CD14-positive monocyte (primary cell): ENCODE data around the gene VCP. TPM values are rescaled to one million over a fixed set of nuclear protein-coding genes. Genes with fewer than 3 reads are reported as not detected.

ENCODE experiments used
- DNase-seq, 3 donors: peaks; one replicate each; pipeline ENCODE4 v3.0.0-alpha.2; 2011 to 2022
- H2AFZ ChIP-seq: 2 replicates; pipeline ENCODE4 v1.6.0; 2012; ENCODE audit warnings: mild to moderate bottlenecking, low read depth, low read length, inconsistent platforms; ENCODE audit not compliant: insufficient read depth, poor library complexity, severe bottlenecking
- H3K27ac ChIP-seq, 2 donors: 1 replicate in 1 of 2; 2 replicates in 1 of 2; pipeline ENCODE4 v1.5.1; 2012 to 2013; ENCODE audit warnings: low read length in 2 of 2, control low read depth in 1 of 2, inconsistent platforms in 1 of 2, low read depth in 1 of 2, mild to moderate bottlenecking in 1 of 2
- H3K27me3 ChIP-seq, 2 donors: one replicate each; pipeline versions ENCODE4 v1.6.0 to v1.6.1; 2011 to 2013; ENCODE audit warnings: low read length in 2 of 2; ENCODE audit not compliant: control insufficient read depth in 2 of 2, insufficient read depth in 2 of 2
- H3K36me3 ChIP-seq, 2 donors: replicated peaks in 1 of 2; 1 replicate in 1 of 2; 2 replicates in 1 of 2; pipeline versions ENCODE4 v1.5.1 to v1.6.1; 2012 to 2013; ENCODE audit warnings: low read length in 2 of 2, control low read depth in 1 of 2, inconsistent platforms in 1 of 2, mild to moderate bottlenecking in 1 of 2; ENCODE audit not compliant: insufficient read depth in 2 of 2, control insufficient read depth in 1 of 2
- H3K4me1 ChIP-seq, 2 donors: 1 replicate in 1 of 2; 2 replicates in 1 of 2; pipeline versions ENCODE4 v1.5.1 to v1.6.1; 2012 to 2013; ENCODE audit warnings: low read length in 2 of 2, control low read depth in 1 of 2, inconsistent platforms in 1 of 2, mild to moderate bottlenecking in 1 of 2, moderate library complexity in 1 of 2; ENCODE audit not compliant: insufficient read depth in 2 of 2, control insufficient read depth in 1 of 2
- H3K4me2 ChIP-seq: replicated peaks from 2 replicates; pipeline ENCODE3; 2012; ENCODE audit warnings: low read length, moderate library complexity, mild to moderate bottlenecking; ENCODE audit not compliant: poor library complexity, severe bottlenecking; ENCODE audit errors: extremely low read depth
- H3K4me3 ChIP-seq, 3 experiments: fragments of 200-600 bp in 1 of 3; sonication (generic) in 1 of 3; replicated peaks in 1 of 3; 1 replicate in 2 of 3; 2 replicates in 1 of 3; pipeline ENCODE4 v1.5.1; 2011 to 2013; ENCODE audit warnings: low read length in 3 of 3, mild to moderate bottlenecking in 3 of 3, control low read depth in 2 of 3, low read depth in 2 of 3, inconsistent platforms in 1 of 3, moderate library complexity in 1 of 3
- H3K79me2 ChIP-seq: 2 replicates; pipeline ENCODE4 v1.6.0; 2012; ENCODE audit warnings: mild to moderate bottlenecking, control low read depth, inconsistent platforms, low read length, moderate library complexity; ENCODE audit not compliant: insufficient read depth
- H3K9ac ChIP-seq: 2 replicates; pipeline ENCODE4 v1.6.0; 2017; ENCODE audit warnings: low read length, mild to moderate bottlenecking; ENCODE audit not compliant: insufficient read depth, poor library complexity, severe bottlenecking
- H3K9me3 ChIP-seq, 2 donors: replicated peaks in 1 of 2; 1 replicate in 1 of 2; 2 replicates in 1 of 2; pipeline versions ENCODE4 v1.5.1 to v1.6.1; 2012 to 2013; ENCODE audit warnings: low read length in 2 of 2, control low read depth in 1 of 2; ENCODE audit not compliant: control insufficient read depth in 1 of 2, insufficient read depth in 1 of 2
- H4K20me1 ChIP-seq: 2 replicates; pipeline ENCODE4 v1.6.0; 2012; ENCODE audit warnings: mild to moderate bottlenecking, low read length, control low read depth, moderate library complexity; ENCODE audit not compliant: insufficient read depth
- H3K27ac Mint-ChIP-seq, 7 donors: one replicate each; pipeline ENCODE4 v1.8.0; 2020; ENCODE audit warnings: mild to moderate bottlenecking in 7 of 7, mixed read lengths in 7 of 7, moderate library complexity in 6 of 7, inconsistent platforms in 2 of 7
- H3K27me3 Mint-ChIP-seq, 3 donors: one replicate each; pipeline ENCODE4 v1.8.0; 2021 to 2022; ENCODE audit warnings: low read depth in 3 of 3, mild to moderate bottlenecking in 3 of 3, mixed read lengths in 3 of 3, moderate library complexity in 3 of 3, inconsistent platforms in 1 of 3
- H3K36me3 Mint-ChIP-seq, 2 donors: one replicate each; pipeline ENCODE4 v1.8.0; 2020; ENCODE audit warnings: mixed read lengths in 2 of 2, inconsistent platforms in 1 of 2, mild to moderate bottlenecking in 1 of 2
- H3K4me1 Mint-ChIP-seq: one replicate; pipeline ENCODE4 v1.8.0; 2020; ENCODE audit warnings: mild to moderate bottlenecking, mixed read lengths
- H3K4me3 Mint-ChIP-seq, 2 donors: one replicate each; pipeline ENCODE4 v1.8.0; 2020; ENCODE audit warnings: mild to moderate bottlenecking in 2 of 2, mixed read lengths in 2 of 2, moderate library complexity in 1 of 2
- H3K9me3 Mint-ChIP-seq, 7 donors: one replicate each; pipeline ENCODE4 v1.8.0; 2020 to 2022; ENCODE audit warnings: mixed read lengths in 7 of 7, mild to moderate bottlenecking in 6 of 7, moderate library complexity in 6 of 7, inconsistent platforms in 2 of 7
- WGBS: methylation state at CpG from one replicate; pipeline ENCODE4 v1.1.5; 2013; ENCODE audit warnings: missing lambda C conversion rate; ENCODE audit not compliant: insufficient coverage; 5-methylcytosine and 5-hydroxymethylcytosine counted together
- intact Hi-C, 2 donors: fragments of 100-400 bp; cut with micrococcal nuclease; formaldehyde crosslinking; loops; one replicate each; pipeline versions ENCODE4 v1.15.0 to v1.15.1; 2023
- polyA plus RNA-seq, 3 donors: library from polyadenylated mRNA; depleted of rRNA in 1 of 3; unstranded in 2 of 3; stranded (reverse) in 1 of 3; fragments of 300-500 nt in 2 of 3; fragments of >200 nt in 1 of 3; fragmentation: Illumina TruSeq in 2 of 3; gene quantifications; 1 replicate in 2 of 3; 2 replicates in 1 of 3; pipeline ENCODE4 v1.2.3, GENCODE V29; 2012 to 2021
- TF ChIP-seq, protein P1 (sequence below): fragments of 200-600 bp; IDR thresholded peaks from one replicate; pipeline ENCODE4 v1.8.0; 2022; ENCODE audit warnings: antibody characterized with exemption, mild to moderate bottlenecking

VCP gene
- polyA plus RNA-seq, 3 donors: 100 to 180 (median 130) TPM

DNA sequence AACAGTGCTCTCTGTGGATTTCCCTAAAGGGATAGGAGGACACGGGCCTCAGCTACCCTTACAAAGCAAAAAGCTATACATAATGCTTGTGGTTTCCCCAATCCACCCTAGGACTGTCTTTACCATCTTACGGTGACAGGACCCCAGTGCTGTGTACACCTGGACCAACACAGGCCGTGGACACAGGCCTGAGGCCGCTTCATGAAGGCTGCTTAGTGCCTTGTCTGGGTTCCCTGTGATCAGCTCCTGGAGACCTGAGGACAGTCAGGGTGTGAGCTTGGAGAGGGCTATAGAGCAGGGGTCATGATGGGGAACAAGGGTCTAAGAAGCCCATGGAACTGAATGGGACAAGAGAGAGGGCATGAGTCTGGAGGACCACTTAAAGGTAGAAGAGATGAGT lies 4.4 kb upstream of the VCP start:
- Mint-ChIP-seq H3K4me3 (no peak overlapping the region), H3K27me3 (peaks cover 0 to 1% (median 0%) of the 10 kb centered on the region in 3 donors), H3K36me3 (peaks cover 4 to 13% of the 10 kb centered on the region in 2 donors), H3K4me1 (peaks cover 28% of the 10 kb centered on the region), H3K9me3 (no peaks in the 10 kb centered on the region), H3K27ac (peak overlapping the region in 2 of 7 donors; percentile 37 to 61)
- Histone ChIP-seq H3K79me2 (peaks cover 19% of the 10 kb centered on the region), H3K27me3 (no peaks in the 10 kb centered on the region), H4K20me1 (peaks cover under 1% of the 10 kb centered on the region), H3K4me1 (peaks cover 21 to 38% of the 10 kb centered on the region in 2 donors), H3K9me3 (no peaks in the 10 kb centered on the region), H3K36me3 (peaks cover 2 to 9% of the 10 kb centered on the region in 2 donors), H3K4me2 (no peak overlapping the region), H3K4me3 (no peak overlapping the region), H3K27ac (no peak overlapping the region), H3K9ac (no peak overlapping the region), H2AFZ (no peak overlapping the region)
- TF ChIP-seq, protein P1, sequence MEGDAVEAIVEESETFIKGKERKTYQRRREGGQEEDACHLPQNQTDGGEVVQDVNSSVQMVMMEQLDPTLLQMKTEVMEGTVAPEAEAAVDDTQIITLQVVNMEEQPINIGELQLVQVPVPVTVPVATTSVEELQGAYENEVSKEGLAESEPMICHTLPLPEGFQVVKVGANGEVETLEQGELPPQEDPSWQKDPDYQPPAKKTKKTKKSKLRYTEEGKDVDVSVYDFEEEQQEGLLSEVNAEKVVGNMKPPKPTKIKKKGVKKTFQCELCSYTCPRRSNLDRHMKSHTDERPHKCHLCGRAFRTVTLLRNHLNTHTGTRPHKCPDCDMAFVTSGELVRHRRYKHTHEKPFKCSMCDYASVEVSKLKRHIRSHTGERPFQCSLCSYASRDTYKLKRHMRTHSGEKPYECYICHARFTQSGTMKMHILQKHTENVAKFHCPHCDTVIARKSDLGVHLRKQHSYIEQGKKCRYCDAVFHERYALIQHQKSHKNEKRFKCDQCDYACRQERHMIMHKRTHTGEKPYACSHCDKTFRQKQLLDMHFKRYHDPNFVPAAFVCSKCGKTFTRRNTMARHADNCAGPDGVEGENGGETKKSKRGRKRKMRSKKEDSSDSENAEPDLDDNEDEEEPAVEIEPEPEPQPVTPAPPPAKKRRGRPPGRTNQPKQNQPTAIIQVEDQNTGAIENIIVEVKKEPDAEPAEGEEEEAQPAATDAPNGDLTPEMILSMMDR: no peak
- WGBS: 90% methylated on average over 4 of the region's 4 CpGs
- intact Hi-C loops: loop anchor here in 1 of 2 donors (10.0 kb wide), 1 partner anchor 92 kb away; the partner anchor contains the start of gene DNAJB5
- no peak for DNase-seq

DNA sequence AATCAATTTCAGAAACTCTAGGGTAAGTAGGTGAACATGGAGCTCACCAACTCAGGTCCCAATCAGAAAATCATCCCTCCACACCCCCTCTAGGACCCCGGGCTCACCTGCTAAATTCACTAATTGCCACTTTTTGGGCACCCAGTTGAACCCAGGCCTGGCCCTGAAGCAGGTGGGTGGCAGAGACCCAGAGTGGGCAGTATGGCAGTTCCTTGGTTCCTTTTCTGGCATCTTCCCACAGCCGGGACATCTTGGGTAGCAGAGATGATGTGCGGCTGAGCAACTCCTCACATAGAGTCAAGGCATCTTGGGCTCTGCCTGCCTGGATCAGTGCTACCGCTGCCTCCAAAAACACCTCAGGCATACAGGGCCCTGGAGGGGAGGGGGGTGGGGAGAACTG lies 2.9 kb upstream of the VCP start:
- H3K36me3 ChIP-seq: peaks cover 2 to 9% of the 10 kb centered on the region in 2 donors
- WGBS: 96% methylated on average over 3 of the region's 4 CpGs
- H3K4me1 ChIP-seq: peaks cover 28 to 47% of the 10 kb centered on the region in 2 donors
- Mint-ChIP-seq H3K4me3 (no peak overlapping the region), H3K4me1 (peaks cover 37% of the 10 kb centered on the region), H3K27me3 (no peaks in the 10 kb centered on the region), H3K27ac (no peak overlapping the region), H3K9me3 (no peaks in the 10 kb centered on the region), H3K36me3 (peaks cover 4 to 13% of the 10 kb centered on the region in 2 donors)
- intact Hi-C loops: loop anchor here in 1 of 2 donors (10.0 kb wide), 1 partner anchor 91 kb away; the partner anchor contains the start of gene DNAJB5
- no peak overlapping the region for H3K4me2 ChIP-seq
- H3K27me3 ChIP-seq: no peaks in the 10 kb centered on the region
- H3K9me3 ChIP-seq: no peaks in the 10 kb centered on the region
- no peak overlapping the region for H3K4me3 ChIP-seq
- H3K9ac ChIP-seq: no peak overlapping the region
- H3K27ac ChIP-seq: peak overlapping the region in 1 of 2 donors; percentile 32
- no peak overlapping the region for H2AFZ ChIP-seq
- TF ChIP-seq, protein P1: no peak
- H4K20me1 ChIP-seq: peaks cover 16% of the 10 kb centered on the region
- peaks cover 34% of the 10 kb centered on the region for H3K79me2 ChIP-seq
- no peak for DNase-seq
